ENCODE measurements around the gene CGB1. TPM values are rescaled to one million over a fixed set of nuclear protein-coding genes. Genes with fewer than 3 reads are reported as not detected.

CGB1 gene
- total and polyA plus RNA-seq, 10 of the 15 experiments (the other 5 are each of a cell fraction or from before 2014, with no cell fraction given) = not detected

DNA sequence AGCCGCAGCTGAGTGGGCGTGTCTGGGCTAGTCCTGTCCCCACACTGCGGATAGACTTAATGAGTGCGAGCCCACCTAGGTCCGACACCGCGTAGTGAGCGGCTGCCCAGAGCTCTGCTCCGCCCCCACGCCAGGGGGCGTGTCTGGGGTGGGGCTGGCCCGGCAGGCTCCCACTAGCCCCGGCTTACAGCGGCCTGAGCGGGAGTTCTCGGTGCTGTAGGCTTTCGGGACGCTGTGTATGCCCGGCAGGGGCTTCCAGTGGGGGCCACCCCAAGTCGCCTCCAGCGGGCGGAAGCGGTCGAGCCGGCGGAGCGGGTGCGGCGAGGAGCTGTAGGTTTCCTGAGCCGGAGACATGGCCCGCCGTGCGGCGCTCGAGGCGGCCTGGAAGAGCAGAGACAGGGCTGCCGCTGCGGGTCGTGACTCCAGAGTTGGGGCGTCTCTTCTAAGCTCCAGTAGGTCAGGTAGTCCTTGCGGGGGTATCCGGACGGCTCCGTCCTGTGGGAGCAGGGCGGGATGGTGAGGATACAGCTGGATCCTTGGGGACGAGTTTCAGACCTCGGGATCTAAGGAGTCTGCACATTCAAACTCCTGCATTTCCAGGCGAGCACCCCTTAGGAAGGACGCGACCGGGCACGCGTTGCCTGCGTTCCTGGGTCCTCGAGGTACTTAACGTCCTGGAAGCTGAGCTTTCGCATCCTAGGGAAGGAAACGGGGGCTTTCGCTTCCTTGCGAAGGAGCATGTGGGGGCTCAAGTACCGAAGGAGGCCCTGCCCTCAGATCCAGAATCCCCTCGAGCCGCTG is 19.6 kb upstream of the CGB1 start:
- ChIA-PET SMC1A (ENCODE audit: uncharacterized antibody, unreplicated experiment) (no interaction called here), RAD21 (ENCODE audit: unreplicated experiment) (interaction anchor here (0.9 kb wide), 1 partner anchor 41 kb away, joined by 3 read pairs; no protein-coding TSS in a partner anchor), CTCF (interaction anchor here (1.0 kb wide), 2 partner anchors 41 to 138 kb away, joined by 3 to 4 read pairs; no protein-coding TSS in a partner anchor), POLR2A (interaction anchor here (0.6 kb wide), 1 partner anchor 673 kb away, joined by 5 read pairs; no protein-coding TSS in a partner anchor)
- Histone ChIP-seq H3K36me3 (ENCODE audit: control insufficient read depth in 2 of 2, insufficient read depth in 2 of 2, low read length in 1 of 2) (no peaks in the 10 kb centered on the region), H3K79me2 (ENCODE audit: control insufficient read depth, insufficient read depth, low read length) (no peaks in the 10 kb centered on the region), H2AFZ (ENCODE audit: control insufficient read depth, low read depth, low read length) (peak overlapping the region; percentile 37), H3K27me3 (replicated peaks in 1 of 2; ENCODE audit: control insufficient read depth in 2 of 2, insufficient read depth in 2 of 2, low read length in 1 of 2) (peaks cover 3 to 16% of the 10 kb centered on the region in 2 experiments; a peak in 3 of 4 replicates), H3K4me3 (peak overlapping the region; percentile 51; the same call in 1 of the 2 replicates), H3K4me2 (ENCODE audit: control insufficient read depth, insufficient read depth) (peak overlapping the region; percentile 95), H3K9me3 (replicated peaks; ENCODE audit: control insufficient read depth, insufficient read depth, low read length) (no peaks in the 10 kb centered on the region), H4K20me1 (ENCODE audit: control insufficient read depth, insufficient read depth) (no peaks in the 10 kb centered on the region), H3K27ac (ENCODE audit: control insufficient read depth, insufficient read depth) (no peak overlapping the region), H3K4me1 (ENCODE audit: control insufficient read depth, insufficient read depth, low read length) (no peaks in the 10 kb centered on the region), H3K9ac (ENCODE audit: control insufficient read depth, insufficient read depth, low read length) (no peak overlapping the region)
- intact Hi-C loops (cut with micrococcal nuclease; ENCODE audit: unreplicated experiment) (no loop called here), in situ Hi-C loops (cut with MboI) (no loop called here)
- DNase-seq (ENCODE audit: low read depth, low spot score) (no peak), ATAC-seq (peak; percentile 96), FAIRE-seq (no peak)
- WGBS (ENCODE audit: insufficient coverage, insufficient replicate concordance, low lambda C conversion rate, missing lambda C conversion rate) = 3% methylated on average over 63 of the region's 63 CpGs
- BruUV-seq (replicated peaks) = no TSS peak
- TF ChIP-seq MEF2B (IDR thresholded peaks at IDR 0.05; ENCODE audit: partially characterized antibody, poor library complexity, severe bottlenecking) (no peak), IKZF1 (conservative IDR thresholded peaks at IDR 0.05) (peak; percentile 33; the same call in 1 of the 2 replicates), ZNF384 (IDR thresholded peaks at IDR 0.05; ENCODE audit: borderline replicate concordance, low read depth, low read length) (no peak), RCOR1 (conservative IDR thresholded peaks at IDR 0.05; ENCODE audit: low read depth, low read length) (no peak), BMI1 (IDR thresholded peaks at IDR 0.05; ENCODE audit: borderline replicate concordance) (no peak), BHLHE40 (IDR thresholded peaks at IDR 0.05; ENCODE audit: borderline replicate concordance in 1 of 2, low read depth in 2 of 2, low read length in 1 of 2) (0 out of 4 replicates have a peak, but pooled peaks of 1 of the 2 experiments have one; percentile 9), JUNB (IDR thresholded peaks at IDR 0.05) (no peak), MEF2A (IDR thresholded peaks at IDR 0.05; ENCODE audit: insufficient read depth, low read depth, low read length) (no peak), TARDBP (IDR thresholded peaks at IDR 0.05; ENCODE audit: borderline replicate concordance) (no peak), TAF1 (IDR thresholded peaks at IDR 0.05; ENCODE audit: borderline replicate concordance, low read depth, low read length) (no peak), SUZ12 (IDR thresholded peaks at IDR 0.05; ENCODE audit: unreplicated experiment) (peak; percentile 57)
- TF ChIP-seq, protein P1, sequence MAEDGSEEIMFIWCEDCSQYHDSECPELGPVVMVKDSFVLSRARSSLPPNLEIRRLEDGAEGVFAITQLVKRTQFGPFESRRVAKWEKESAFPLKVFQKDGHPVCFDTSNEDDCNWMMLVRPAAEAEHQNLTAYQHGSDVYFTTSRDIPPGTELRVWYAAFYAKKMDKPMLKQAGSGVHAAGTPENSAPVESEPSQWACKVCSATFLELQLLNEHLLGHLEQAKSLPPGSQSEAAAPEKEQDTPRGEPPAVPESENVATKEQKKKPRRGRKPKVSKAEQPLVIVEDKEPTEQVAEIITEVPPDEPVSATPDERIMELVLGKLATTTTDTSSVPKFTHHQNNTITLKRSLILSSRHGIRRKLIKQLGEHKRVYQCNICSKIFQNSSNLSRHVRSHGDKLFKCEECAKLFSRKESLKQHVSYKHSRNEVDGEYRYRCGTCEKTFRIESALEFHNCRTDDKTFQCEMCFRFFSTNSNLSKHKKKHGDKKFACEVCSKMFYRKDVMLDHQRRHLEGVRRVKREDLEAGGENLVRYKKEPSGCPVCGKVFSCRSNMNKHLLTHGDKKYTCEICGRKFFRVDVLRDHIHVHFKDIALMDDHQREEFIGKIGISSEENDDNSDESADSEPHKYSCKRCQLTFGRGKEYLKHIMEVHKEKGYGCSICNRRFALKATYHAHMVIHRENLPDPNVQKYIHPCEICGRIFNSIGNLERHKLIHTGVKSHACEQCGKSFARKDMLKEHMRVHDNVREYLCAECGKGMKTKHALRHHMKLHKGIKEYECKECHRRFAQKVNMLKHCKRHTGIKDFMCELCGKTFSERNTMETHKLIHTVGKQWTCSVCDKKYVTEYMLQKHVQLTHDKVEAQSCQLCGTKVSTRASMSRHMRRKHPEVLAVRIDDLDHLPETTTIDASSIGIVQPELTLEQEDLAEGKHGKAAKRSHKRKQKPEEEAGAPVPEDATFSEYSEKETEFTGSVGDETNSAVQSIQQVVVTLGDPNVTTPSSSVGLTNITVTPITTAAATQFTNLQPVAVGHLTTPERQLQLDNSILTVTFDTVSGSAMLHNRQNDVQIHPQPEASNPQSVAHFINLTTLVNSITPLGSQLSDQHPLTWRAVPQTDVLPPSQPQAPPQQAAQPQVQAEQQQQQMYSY (CRISPR knock-in tag; IDR thresholded peaks at IDR 0.05) = no peak
- TF ChIP-seq, protein P2, sequence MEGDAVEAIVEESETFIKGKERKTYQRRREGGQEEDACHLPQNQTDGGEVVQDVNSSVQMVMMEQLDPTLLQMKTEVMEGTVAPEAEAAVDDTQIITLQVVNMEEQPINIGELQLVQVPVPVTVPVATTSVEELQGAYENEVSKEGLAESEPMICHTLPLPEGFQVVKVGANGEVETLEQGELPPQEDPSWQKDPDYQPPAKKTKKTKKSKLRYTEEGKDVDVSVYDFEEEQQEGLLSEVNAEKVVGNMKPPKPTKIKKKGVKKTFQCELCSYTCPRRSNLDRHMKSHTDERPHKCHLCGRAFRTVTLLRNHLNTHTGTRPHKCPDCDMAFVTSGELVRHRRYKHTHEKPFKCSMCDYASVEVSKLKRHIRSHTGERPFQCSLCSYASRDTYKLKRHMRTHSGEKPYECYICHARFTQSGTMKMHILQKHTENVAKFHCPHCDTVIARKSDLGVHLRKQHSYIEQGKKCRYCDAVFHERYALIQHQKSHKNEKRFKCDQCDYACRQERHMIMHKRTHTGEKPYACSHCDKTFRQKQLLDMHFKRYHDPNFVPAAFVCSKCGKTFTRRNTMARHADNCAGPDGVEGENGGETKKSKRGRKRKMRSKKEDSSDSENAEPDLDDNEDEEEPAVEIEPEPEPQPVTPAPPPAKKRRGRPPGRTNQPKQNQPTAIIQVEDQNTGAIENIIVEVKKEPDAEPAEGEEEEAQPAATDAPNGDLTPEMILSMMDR (IDR thresholded peaks at IDR 0.05 in 2 of 3, conservative IDR thresholded peaks at IDR 0.05 in 1 of 3; ENCODE audit: control insufficient read depth in 2 of 3, extremely low read depth in 1 of 3, insufficient read depth in 1 of 3, low read depth in 3 of 3, low read length in 3 of 3) = peak in 2 of 3 experiments; percentile 14 to 20; a peak in 2 of 6 replicates
- TF ChIP-seq, protein P3, sequence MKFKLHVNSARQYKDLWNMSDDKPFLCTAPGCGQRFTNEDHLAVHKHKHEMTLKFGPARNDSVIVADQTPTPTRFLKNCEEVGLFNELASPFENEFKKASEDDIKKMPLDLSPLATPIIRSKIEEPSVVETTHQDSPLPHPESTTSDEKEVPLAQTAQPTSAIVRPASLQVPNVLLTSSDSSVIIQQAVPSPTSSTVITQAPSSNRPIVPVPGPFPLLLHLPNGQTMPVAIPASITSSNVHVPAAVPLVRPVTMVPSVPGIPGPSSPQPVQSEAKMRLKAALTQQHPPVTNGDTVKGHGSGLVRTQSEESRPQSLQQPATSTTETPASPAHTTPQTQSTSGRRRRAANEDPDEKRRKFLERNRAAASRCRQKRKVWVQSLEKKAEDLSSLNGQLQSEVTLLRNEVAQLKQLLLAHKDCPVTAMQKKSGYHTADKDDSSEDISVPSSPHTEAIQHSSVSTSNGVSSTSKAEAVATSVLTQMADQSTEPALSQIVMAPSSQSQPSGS (IDR thresholded peaks at IDR 0.05; ENCODE audit: low read length) = no peak
